Fibroblast of pulmonary artery (primary cell): ENCODE data around the gene ARSJ.
"Not testable (repeated sequence)": the region's sequence is repeated elsewhere in the genome, so short reads cannot be mapped to it uniquely, and the experiment has no call there.

Experiments used
- DNase-seq: peaks from one replicate; pipeline ENCODE4 v3.0.0-alpha.2; 2010; ENCODE audit warnings: low read depth
- H3K4me3 ChIP-seq: replicated peaks from 2 replicates; pipeline ENCODE4 v1.5.1; 2011; ENCODE audit warnings: low read depth, mild to moderate bottlenecking, control low read depth, low read length, moderate library complexity
- TF ChIP-seq, protein P1 (sequence below): IDR thresholded peaks from 2 replicates; pipeline ENCODE4 v1.5.1; 2011; ENCODE audit warnings: mild to moderate bottlenecking, control low read depth, low read length, inconsistent platforms; ENCODE audit errors: missing control alignments

Gene ARSJ

GRCh38 chr4:113951263-113951662, 28.2 kb downstream of the ARSJ start:
- no peak overlapping the region for H3K4me3 ChIP-seq
- DNase-seq, result peak; percentile 55
- TF ChIP-seq, protein P1, sequence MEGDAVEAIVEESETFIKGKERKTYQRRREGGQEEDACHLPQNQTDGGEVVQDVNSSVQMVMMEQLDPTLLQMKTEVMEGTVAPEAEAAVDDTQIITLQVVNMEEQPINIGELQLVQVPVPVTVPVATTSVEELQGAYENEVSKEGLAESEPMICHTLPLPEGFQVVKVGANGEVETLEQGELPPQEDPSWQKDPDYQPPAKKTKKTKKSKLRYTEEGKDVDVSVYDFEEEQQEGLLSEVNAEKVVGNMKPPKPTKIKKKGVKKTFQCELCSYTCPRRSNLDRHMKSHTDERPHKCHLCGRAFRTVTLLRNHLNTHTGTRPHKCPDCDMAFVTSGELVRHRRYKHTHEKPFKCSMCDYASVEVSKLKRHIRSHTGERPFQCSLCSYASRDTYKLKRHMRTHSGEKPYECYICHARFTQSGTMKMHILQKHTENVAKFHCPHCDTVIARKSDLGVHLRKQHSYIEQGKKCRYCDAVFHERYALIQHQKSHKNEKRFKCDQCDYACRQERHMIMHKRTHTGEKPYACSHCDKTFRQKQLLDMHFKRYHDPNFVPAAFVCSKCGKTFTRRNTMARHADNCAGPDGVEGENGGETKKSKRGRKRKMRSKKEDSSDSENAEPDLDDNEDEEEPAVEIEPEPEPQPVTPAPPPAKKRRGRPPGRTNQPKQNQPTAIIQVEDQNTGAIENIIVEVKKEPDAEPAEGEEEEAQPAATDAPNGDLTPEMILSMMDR, result no peak

- no peak overlapping the region for H3K4me3 ChIP-seq
- no peak for DNase-seq
- TF ChIP-seq, protein P1, result no peak
Measured at GRCh38 chr4:113950207-113950606, 29.2 kb downstream of the ARSJ start.

DNA sequence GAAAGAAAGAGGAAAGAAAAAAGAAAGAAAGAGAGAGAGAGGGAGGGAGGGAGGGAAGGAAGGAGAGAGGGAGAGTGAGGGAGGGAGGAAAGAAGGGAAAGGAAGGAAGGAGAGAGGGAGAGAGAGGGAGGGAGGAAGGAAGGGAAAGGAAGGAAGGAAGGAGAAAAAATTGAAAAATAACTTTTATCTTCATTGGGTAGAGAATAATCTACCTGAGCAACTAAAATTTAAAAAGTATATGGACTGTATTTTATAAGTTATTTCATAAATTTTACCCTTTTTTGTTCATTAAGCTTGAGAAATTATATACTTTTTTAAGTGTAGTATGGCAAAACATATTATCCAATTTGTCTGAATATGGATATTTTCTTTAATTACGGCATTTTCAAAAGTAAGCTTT, 32.0 kb downstream of the ARSJ start:
- H3K4me3 ChIP-seq, result no peak overlapping the region
- TF ChIP-seq, protein P1, result no peak
- DNase-seq, result no peak

- no peak overlapping the region for H3K4me3 ChIP-seq
- TF ChIP-seq, protein P1, result no peak
- peak; percentile 38 for DNase-seq
Measured at GRCh38 chr4:113945906-113946305, 33.5 kb downstream of the ARSJ start.

DNA sequence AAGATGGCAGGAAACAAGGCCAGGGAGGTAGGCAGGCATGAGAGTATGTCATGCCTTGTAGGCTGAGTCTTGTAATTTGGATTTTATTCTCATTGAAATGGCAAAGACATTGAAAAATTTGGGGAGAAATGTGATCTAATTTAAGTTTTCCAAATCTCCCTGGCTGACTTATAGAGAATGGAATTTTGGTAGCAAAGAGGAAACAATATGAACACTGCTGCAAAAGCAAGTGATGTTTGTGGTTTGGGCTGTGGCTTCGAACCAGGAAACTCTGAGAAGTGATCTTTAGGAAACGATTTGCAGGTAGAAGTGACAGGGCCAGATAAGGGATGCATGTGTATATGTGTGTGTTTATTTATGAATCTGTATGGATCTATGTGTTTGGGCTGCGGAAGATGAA, 35.6 kb downstream of the ARSJ start:
- peak; percentile 31 for DNase-seq
- no peak overlapping the region for H3K4me3 ChIP-seq
- TF ChIP-seq, protein P1, result no peak

DNA sequence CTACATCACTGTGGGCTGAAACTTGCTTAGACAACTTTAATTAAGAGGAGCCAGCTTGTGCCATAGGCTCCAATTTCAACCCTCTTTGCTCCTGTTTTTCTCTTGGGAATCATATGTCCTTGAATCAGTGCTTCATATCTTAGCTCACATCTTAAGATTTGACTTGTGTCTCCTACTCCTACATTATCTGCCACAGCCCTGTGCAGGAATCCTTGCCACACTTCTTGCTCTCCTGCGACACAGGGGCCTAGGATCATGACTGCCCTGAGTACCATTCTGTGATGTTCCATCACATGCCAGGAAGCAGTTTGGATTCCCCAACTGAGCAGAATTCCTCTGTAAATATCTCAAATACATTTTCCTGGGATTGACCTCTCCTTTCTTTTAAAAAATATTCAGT, 36.4 kb downstream of the ARSJ start:
- TF ChIP-seq, protein P1, result no peak
- no peak overlapping the region for H3K4me3 ChIP-seq
- DNase-seq, result no peak

GRCh38 chr4:113941836-113942235, 37.6 kb downstream of the ARSJ start:
- TF ChIP-seq, protein P1, result no peak
- DNase-seq, result no peak
- no peak overlapping the region for H3K4me3 ChIP-seq

DNA sequence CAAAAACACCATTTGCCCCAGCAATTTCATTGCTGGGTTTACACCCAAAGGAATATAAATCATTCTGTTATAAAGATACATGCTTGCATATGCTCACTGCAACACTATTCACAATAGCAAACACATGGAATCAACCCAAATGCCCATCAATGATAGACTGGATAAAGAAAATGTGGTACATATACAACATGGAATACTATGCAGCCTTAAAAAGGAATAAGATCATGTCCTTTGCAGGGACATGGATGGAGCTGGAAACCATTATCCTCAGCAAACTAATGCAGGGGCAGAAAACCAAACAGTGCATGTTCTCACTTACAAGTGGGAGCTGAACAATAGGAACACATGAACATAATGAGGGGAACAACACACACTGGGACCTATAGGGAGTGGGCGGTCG, 39.3 kb downstream of the ARSJ start:
- not testable (repeated sequence) for DNase-seq, H3K4me3 ChIP-seq
